HG03354 (cell line): Measurements from ENCODE around the gene MYLK4.

ENCODE experiments used
- ATAC-seq: cut with Tn5 transposase; IDR thresholded peaks from one replicate; pipeline ENCODE4 v1.9.1; 2021; ENCODE audit warnings: mild to moderate bottlenecking; ENCODE audit not compliant: unreplicated experiment, poor library complexity, severe bottlenecking

Gene MYLK4

GRCh38 chr6:2740581-2740980, 10.1 kb downstream of the MYLK4 start:
- ATAC-seq: no peak

GRCh38 chr6:2739335-2739734, 11.4 kb downstream of the MYLK4 start:
- ATAC-seq: no peak

- no peak for ATAC-seq
Measured at GRCh38 chr6:2738373-2738979, 12.2 kb downstream of the MYLK4 start.

GRCh38 chr6:2737885-2738284, 12.8 kb downstream of the MYLK4 start:
- no peak for ATAC-seq

- ATAC-seq: no peak
Measured at GRCh38 chr6:2734488-2735166, 16.1 kb downstream of the MYLK4 start.

GRCh38 chr6:2733736-2734480, 16.8 kb downstream of the MYLK4 start:
- ATAC-seq: no peak

GRCh38 chr6:2733324-2733723, 17.4 kb downstream of the MYLK4 start:
- peak; percentile 91 for ATAC-seq

GRCh38 chr6:2732503-2733089, 18.1 kb downstream of the MYLK4 start:
- ATAC-seq: no peak

GRCh38 chr6:2731281-2731909, 19.3 kb downstream of the MYLK4 start:
- no peak for ATAC-seq

GRCh38 chr6:2730353-2731107, 20.2 kb downstream of the MYLK4 start:
- no peak for ATAC-seq

- no peak for ATAC-seq
Measured at GRCh38 chr6:2729921-2730320, 20.8 kb downstream of the MYLK4 start.

- peak; percentile 56 for ATAC-seq
Measured at GRCh38 chr6:2725999-2726567, 24.6 kb downstream of the MYLK4 start.

- no peak for ATAC-seq
Measured at GRCh38 chr6:2725364-2725988, 25.2 kb downstream of the MYLK4 start.

GRCh38 chr6:2721219-2721618, 29.5 kb downstream of the MYLK4 start:
- ATAC-seq: no peak

- no peak for ATAC-seq
Measured at GRCh38 chr6:2719093-2719455, 31.6 kb downstream of the MYLK4 start.

- no peak for ATAC-seq
Measured at GRCh38 chr6:2718334-2719092, 32.2 kb downstream of the MYLK4 start.

GRCh38 chr6:2716936-2717700, 33.6 kb downstream of the MYLK4 start:
- ATAC-seq: no peak
